ENCODE results near the gene ARHGAP22. TPM values are rescaled to one million over a fixed set of nuclear protein-coding genes. Genes with fewer than 3 reads are reported as not detected.

The ARHGAP22 gene
- total RNA-seq, 6 donors from 2014 or later = 1.4 to 25.1 (median 7.1) TPM

DNA sequence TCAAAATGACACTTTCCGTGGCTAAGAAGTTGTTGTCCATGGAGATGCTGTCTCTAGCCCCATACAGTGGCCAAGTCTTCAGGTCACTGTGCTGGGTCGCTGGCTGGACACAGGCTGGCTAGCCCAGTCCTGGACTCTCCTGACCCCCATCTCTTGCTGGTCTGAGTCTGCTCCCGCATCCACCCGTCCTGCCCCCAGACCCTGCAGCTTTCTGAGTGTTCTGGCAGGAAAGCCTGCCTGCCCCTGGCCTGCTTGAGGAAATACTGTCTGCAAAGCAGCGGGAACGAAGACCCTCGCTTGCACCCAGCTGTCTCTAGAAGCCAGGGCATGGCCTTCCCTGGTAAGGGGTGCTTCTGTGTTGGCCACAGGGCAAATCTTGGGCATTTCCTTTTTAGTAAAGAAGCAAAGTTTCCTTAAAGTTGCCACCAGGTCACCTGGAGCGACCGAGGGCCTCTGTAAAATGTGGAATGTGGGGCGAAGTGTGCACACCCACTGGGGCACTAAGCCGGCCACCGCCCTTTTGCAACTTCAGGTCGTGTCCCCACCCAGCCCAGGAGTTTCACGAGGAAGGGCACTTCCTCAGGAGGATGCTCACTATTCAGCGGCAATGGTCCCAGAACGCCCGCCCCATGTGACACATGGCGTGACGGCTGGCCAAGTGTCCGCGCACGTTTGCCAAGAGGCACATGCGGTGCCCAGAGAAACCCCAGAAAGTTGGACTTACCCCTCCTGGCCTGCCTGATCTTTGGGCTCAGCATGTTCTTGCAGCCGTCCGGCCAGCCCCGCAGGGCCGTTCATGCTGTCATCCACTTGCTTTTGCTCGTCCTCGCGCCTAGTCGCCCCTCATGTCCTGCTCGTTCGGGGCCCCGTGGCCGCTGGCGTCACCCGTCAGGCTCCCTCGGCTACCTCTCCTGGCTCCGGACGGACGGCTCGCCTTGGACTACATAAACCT is 558 bp downstream of the ARHGAP22 start:
- no peak for TF ChIP-seq POLR2AphosphoS5 (IDR thresholded peaks at IDR 0.05)
- TF ChIP-seq EP300 (IDR thresholded peaks at IDR 0.05) = no peak
- TF ChIP-seq, protein P1, sequence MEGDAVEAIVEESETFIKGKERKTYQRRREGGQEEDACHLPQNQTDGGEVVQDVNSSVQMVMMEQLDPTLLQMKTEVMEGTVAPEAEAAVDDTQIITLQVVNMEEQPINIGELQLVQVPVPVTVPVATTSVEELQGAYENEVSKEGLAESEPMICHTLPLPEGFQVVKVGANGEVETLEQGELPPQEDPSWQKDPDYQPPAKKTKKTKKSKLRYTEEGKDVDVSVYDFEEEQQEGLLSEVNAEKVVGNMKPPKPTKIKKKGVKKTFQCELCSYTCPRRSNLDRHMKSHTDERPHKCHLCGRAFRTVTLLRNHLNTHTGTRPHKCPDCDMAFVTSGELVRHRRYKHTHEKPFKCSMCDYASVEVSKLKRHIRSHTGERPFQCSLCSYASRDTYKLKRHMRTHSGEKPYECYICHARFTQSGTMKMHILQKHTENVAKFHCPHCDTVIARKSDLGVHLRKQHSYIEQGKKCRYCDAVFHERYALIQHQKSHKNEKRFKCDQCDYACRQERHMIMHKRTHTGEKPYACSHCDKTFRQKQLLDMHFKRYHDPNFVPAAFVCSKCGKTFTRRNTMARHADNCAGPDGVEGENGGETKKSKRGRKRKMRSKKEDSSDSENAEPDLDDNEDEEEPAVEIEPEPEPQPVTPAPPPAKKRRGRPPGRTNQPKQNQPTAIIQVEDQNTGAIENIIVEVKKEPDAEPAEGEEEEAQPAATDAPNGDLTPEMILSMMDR (IDR thresholded peaks at IDR 0.05) = no peak
- no peak for TF ChIP-seq POLR2A (IDR thresholded peaks at IDR 0.05)
- H3K36me3 ChIP-seq = no peaks in the 10 kb centered on the region
- peak in 1 of 2 donors; percentile 53 for ATAC-seq (ENCODE audit: low FRiP score in 2 of 2)
- H3K27ac ChIP-seq = peak overlapping the region in 1 of 4 donors; percentile 10
- peak; percentile 42 to 86 for DNase-seq
- peak overlapping the region in 3 of 4 donors; percentile 31 to 48 (median 37) for H3K4me3 ChIP-seq
- 26 to 27% methylated on average over 25 to 42 of the region's 42 CpGs for WGBS, 2 donors
- no peaks in the 10 kb centered on the region for H3K9me3 ChIP-seq
- H3K27me3 ChIP-seq = peaks cover 0 to 5% (median 0%) of the 10 kb centered on the region in 4 donors
- H3K4me1 ChIP-seq = peaks cover 9 to 31% (median 15%) of the 10 kb centered on the region in 4 donors

DNA sequence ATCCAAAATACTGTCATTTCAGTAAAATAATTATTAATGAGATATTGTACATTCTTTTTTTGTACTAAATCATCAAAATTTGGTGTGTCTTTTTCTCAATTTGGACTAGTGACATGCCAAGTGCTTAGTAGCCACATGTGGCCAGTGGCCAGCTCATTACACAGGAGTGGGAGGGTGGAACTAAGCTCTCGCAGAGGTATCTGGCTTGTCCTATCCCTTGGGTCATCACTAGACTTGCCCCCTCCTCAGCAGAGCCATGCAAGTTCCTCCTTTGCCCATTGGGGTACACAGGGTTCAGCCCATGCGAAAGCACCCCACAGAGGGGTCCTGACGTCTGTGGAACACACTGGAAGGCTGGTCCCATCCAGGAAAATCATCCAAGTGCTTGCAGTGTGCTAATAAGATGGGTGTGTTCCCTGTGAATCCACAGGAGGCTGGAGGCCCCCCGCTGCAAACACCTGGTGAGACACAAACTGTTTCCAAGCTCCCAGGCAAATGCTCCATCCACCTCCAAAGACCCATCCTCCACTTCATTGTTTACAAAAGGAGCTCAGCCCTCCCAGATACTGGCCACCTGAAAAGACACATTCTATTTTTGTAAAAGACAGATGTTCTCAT is 1.3 kb downstream of the ARHGAP22 start:
- 89 to 92% methylated on average over 1 to 4 of the region's 4 CpGs for WGBS, 2 donors
- no peak for ATAC-seq (ENCODE audit: low FRiP score in 2 of 2)
- Histone ChIP-seq H3K9me3 (no peaks in the 10 kb centered on the region), H3K27me3 (peaks cover 0 to 5% (median 0%) of the 10 kb centered on the region in 4 donors), H3K36me3 (no peaks in the 10 kb centered on the region), H3K27ac (no peak overlapping the region), H3K4me3 (peak overlapping the region in 1 of 4 donors; percentile 48), H3K4me1 (peaks cover 9 to 31% (median 15%) of the 10 kb centered on the region in 4 donors)
- DNase-seq = peak in 1 of 2 donors; percentile 8
- TF ChIP-seq, protein P1 (IDR thresholded peaks at IDR 0.05) = no peak
- no peak for TF ChIP-seq POLR2A (IDR thresholded peaks at IDR 0.05)

DNA sequence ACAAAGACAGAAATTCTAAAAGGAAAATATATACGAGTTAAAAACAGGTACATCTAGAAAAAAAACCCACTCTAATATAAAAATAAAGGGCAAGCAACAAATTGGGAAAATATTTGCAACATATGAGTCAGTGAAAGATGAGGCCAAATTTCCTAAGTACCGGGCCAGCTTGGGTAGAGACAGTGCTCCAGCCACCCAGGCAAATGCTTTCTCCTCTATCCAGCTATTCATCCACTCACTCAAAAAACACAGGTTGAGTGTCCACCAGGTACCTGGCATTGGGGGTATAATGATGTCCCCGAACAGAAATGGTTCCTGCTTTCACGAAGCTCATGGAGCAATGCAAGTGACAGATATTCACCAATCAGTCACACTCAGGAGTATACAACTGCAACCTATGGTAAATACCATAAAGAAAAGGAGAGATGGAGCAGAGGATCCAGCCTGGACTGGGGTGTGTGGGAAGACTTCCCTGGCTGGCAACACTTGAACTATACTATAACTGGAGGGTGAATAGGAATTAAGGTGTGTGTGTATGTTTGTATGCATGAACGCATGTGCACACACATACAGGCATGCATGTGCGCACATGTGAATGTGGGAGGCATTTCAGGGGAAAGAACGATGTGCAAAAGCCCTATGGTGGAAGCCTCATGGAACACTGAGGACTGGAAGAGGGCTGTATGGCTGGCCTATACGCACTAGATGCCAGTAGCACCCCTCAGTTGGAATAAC is 2.3 kb downstream of the ARHGAP22 start:
- 89% methylated on average over 8 of the region's 8 CpGs for WGBS, 2 donors
- TF ChIP-seq POLR2AphosphoS5 (IDR thresholded peaks at IDR 0.05) (no peak), POLR2A (IDR thresholded peaks at IDR 0.05) (no peak), EP300 (IDR thresholded peaks at IDR 0.05) (no peak)
- TF ChIP-seq, protein P1 (IDR thresholded peaks at IDR 0.05) = no peak

DNA sequence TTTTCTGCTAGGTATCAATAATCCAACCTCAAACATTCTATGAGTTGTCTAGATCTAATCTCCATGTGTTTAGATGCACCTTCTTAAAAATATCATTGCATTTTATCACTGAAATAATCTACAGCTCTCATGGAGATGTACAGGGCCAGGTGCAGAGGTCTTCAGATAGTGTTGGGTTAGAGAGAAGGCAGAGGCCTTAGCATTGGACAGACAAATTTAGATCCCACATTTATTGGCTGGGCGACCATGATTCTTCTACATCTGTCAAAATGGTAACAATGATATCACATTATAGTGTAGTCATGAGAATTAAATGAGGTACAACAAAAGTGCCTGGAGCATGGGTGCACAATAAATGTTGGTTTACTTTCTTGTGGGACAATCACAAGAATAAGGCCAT is 3.1 kb downstream of the ARHGAP22 start:
- Histone ChIP-seq H3K27me3 (peaks cover 0 to 5% (median 0%) of the 10 kb centered on the region in 4 donors), H3K27ac (no peak overlapping the region), H3K4me1 (peaks cover 9 to 21% (median 12%) of the 10 kb centered on the region in 4 donors), H3K36me3 (no peaks in the 10 kb centered on the region), H3K9me3 (no peaks in the 10 kb centered on the region), H3K4me3 (no peak overlapping the region)
- no peak for TF ChIP-seq EP300 (IDR thresholded peaks at IDR 0.05)
- TF ChIP-seq, protein P1 (IDR thresholded peaks at IDR 0.05) = no peak
- TF ChIP-seq POLR2AphosphoS5 (IDR thresholded peaks at IDR 0.05) = no peak
- TF ChIP-seq POLR2A (IDR thresholded peaks at IDR 0.05) = no peak
- DNase-seq (no peak), ATAC-seq (ENCODE audit: low FRiP score in 2 of 2) (no peak)
- 89 to 100% methylated on average over 1 of the region's 1 CpG for WGBS, 2 donors

More for the DNA sequence above, 2.3 kb downstream of the ARHGAP22 start:
- ATAC-seq (ENCODE audit: low FRiP score in 2 of 2) = no peak
- DNase-seq = no peak
- H3K4me1 ChIP-seq = peaks cover 9 to 29% (median 15%) of the 10 kb centered on the region in 4 donors
- H3K27me3 ChIP-seq = peaks cover 0 to 5% (median 0%) of the 10 kb centered on the region in 4 donors
- H3K27ac ChIP-seq = no peak overlapping the region
- no peak overlapping the region for H3K4me3 ChIP-seq
- no peaks in the 10 kb centered on the region for H3K36me3 ChIP-seq
- no peaks in the 10 kb centered on the region for H3K9me3 ChIP-seq

All from upper lobe of left lung (tissue), 6 donors.